Liver (tissue), 9 donors: ENCODE data around the gene RASL11B. TPM values are rescaled to one million over a fixed set of nuclear protein-coding genes. Genes with fewer than 3 reads are reported as not detected.

Source experiments
- DNase-seq: peaks from one replicate; pipeline ENCODE4 v3.0.0-alpha.2; 2017; ENCODE audit warnings: low spot score
- H3K27ac ChIP-seq, 2 donors: one replicate each; pipeline ENCODE4 v1.7.0; 2013; ENCODE audit warnings: inconsistent platforms in 2 of 2, low read length in 2 of 2, control low read depth in 1 of 2, low read depth in 1 of 2, mild to moderate bottlenecking in 1 of 2
- H3K27me3 ChIP-seq, 4 donors: one replicate each; pipeline versions ENCODE4 v1.6.1 to v1.7.0; 2013; ENCODE audit warnings: low read length in 3 of 4, inconsistent platforms in 1 of 4, mild to moderate bottlenecking in 1 of 4, moderate library complexity in 1 of 4; ENCODE audit not compliant: control insufficient read depth in 4 of 4, insufficient read depth in 4 of 4
- H3K36me3 ChIP-seq, 4 donors: one replicate each; pipeline versions ENCODE4 v1.6.1 to v1.7.0; 2013; ENCODE audit warnings: low read length in 3 of 4, mild to moderate bottlenecking in 3 of 4, low read depth in 1 of 4, moderate library complexity in 1 of 4; ENCODE audit not compliant: control insufficient read depth in 4 of 4, insufficient read depth in 3 of 4
- H3K4me1 ChIP-seq, 4 donors: one replicate each; pipeline versions ENCODE4 v1.6.1 to v1.7.0; 2013; ENCODE audit warnings: low read length in 3 of 4, mild to moderate bottlenecking in 3 of 4, moderate library complexity in 1 of 4; ENCODE audit not compliant: control insufficient read depth in 4 of 4, insufficient read depth in 4 of 4
- H3K4me3 ChIP-seq, 3 donors: one replicate each; pipeline versions ENCODE4 v1.6.1 to v1.7.0; 2013; ENCODE audit warnings: low read length in 3 of 3, control low read depth in 1 of 3, low read depth in 1 of 3, mild to moderate bottlenecking in 1 of 3
- H3K9ac ChIP-seq, 2 donors: one replicate each; pipeline ENCODE4 v1.7.0; 2013; ENCODE audit warnings: low read length in 2 of 2, mild to moderate bottlenecking in 2 of 2, moderate library complexity in 2 of 2, control low read depth in 1 of 2, low read depth in 1 of 2
- H3K9me3 ChIP-seq, 4 donors: one replicate each; pipeline versions ENCODE4 v1.6.1 to v1.7.0; 2013; ENCODE audit warnings: low read length in 3 of 4; ENCODE audit not compliant: control insufficient read depth in 4 of 4
- FOXA1 ChIP-seq: IDR thresholded peaks from 2 replicates; pipeline ENCODE4 v1.6.1; 2016; ENCODE audit warnings: antibody characterized with exemption
- FOXA2 ChIP-seq: IDR thresholded peaks from 2 replicates; pipeline ENCODE4 v1.6.1; 2016; ENCODE audit warnings: antibody characterized with exemption
- HNF4A ChIP-seq, 2 donors: conservative IDR thresholded peaks; 2 replicates each; pipeline ENCODE4 v1.6.1; 2016; ENCODE audit warnings: antibody characterized with exemption in 2 of 2, mild to moderate bottlenecking in 2 of 2
- MAX ChIP-seq: IDR thresholded peaks from 2 replicates; pipeline ENCODE4 v1.6.1; 2016; ENCODE audit warnings: antibody characterized with exemption
- NR2F2 ChIP-seq: IDR thresholded peaks from 2 replicates; pipeline ENCODE4 v1.6.1; 2016; ENCODE audit warnings: antibody characterized with exemption
- RAD21 ChIP-seq, 2 donors: IDR thresholded peaks; 2 replicates each; pipeline ENCODE4 v1.6.1; 2016; ENCODE audit warnings: antibody characterized with exemption in 2 of 2, mild to moderate bottlenecking in 2 of 2
- REST ChIP-seq: IDR thresholded peaks from 2 replicates; pipeline ENCODE4 v1.6.1; 2016; ENCODE audit warnings: antibody characterized with exemption, mild to moderate bottlenecking
- RXRA ChIP-seq, 2 donors: IDR thresholded peaks; 2 replicates each; pipeline ENCODE4 v1.6.1; 2017 to 2018; ENCODE audit warnings: antibody characterized with exemption in 2 of 2, mild to moderate bottlenecking in 1 of 2
- TAF1 ChIP-seq: conservative IDR thresholded peaks from 2 replicates; pipeline ENCODE4 v1.6.1; 2016; ENCODE audit warnings: antibody characterized with exemption, mild to moderate bottlenecking
- WGBS: extraction: QIAGEN DNeasy Blood & Tissue Kit; methylation state at CpG from one replicate; pipeline ENCODE4 v1.1.7; 2013; 5-methylcytosine and 5-hydroxymethylcytosine counted together
- polyA plus RNA-seq, 2 donors: library from polyadenylated mRNA; stranded (reverse) in 1 of 2; unstranded in 1 of 2; fragments of 200-250 nt in 1 of 2; fragments of >200 nt in 1 of 2; fragmentation: Nextera tagmentation in 1 of 2; extraction: Ambion mirVana in 1 of 2; gene quantifications; one replicate each; pipeline versions ENCODE4 v1.2.1 to v1.2.3, GENCODE V29; 2013 to 2015
- total RNA-seq, 2 donors: library from RNA; depleted of rRNA; stranded (reverse); fragments of >200 nt; gene quantifications; one replicate each; pipeline ENCODE4 v1.2.3, GENCODE V29; 2014
- TF ChIP-seq, protein P1 (sequence below): fragments of 150-350 bp; IDR thresholded peaks from 2 replicates; pipeline ENCODE4 v1.5.1; 2017; ENCODE audit warnings: improper control_type of control experiment, low read depth, low read length; ENCODE audit not compliant: missing input control
- TF ChIP-seq, protein P2 (sequence below): IDR thresholded peaks from 2 replicates; pipeline ENCODE4 v1.6.1; 2016; ENCODE audit warnings: antibody characterized with exemption
- donor health status: healthy.
- donor health status: healthy.
- donor health status: healthy.
- donor health status: healthy.
- donor health status: healthy.

Gene RASL11B
- total and polyA plus RNA-seq, 4 donors = 0.19 to 1.0 (median 0.61) TPM

DNA sequence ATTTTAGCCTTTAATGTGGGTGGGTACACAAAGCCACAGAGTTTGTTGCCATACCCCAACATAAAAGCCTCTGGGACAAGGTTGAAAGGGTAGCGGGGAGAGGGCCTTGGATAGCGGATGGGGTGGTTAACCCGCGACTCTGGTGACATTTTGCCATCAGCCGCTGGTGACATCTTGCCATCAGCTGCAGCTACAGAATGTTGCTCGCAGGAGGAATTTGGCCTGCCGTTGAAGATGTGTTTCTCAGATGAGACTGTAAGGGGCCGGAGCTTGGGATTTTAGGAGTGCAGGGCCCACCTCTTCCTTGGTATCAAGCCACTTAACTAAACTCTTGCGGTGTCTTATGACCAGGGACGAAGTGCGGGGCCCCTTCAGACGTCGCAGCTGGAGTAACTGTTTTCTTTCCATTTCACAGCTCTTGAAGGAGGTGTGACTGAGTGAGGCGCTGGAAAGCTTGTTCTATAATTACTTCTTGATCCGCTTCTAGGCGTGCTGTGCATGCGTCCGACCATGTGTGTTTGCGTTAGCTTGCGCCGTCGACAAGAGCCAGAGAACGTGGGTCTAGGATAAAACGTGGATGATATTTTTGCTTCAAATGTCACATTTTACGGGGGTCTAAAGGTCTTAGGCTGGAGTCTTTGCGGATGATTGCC lies 820 bp upstream of the RASL11B start:
- no peak for DNase-seq
- WGBS = 45% methylated on average over 26 of the region's 26 CpGs
- Histone ChIP-seq H3K4me3 (peak overlapping the region in 2 of 3 donors; percentile 58 to 65), H3K4me1 (peaks cover 0 to 18% (median 9%) of the 10 kb centered on the region in 4 donors), H3K36me3 (no peaks in the 10 kb centered on the region), H3K9ac (no peak overlapping the region), H3K9me3 (peaks cover 0 to 11% (median 6%) of the 10 kb centered on the region in 4 donors), H3K27me3 (peaks cover 0 to 6% (median 0%) of the 10 kb centered on the region in 4 donors), H3K27ac (no peak overlapping the region)
- peak; percentile 9 for TF ChIP-seq MAX
- TF ChIP-seq, protein P1, sequence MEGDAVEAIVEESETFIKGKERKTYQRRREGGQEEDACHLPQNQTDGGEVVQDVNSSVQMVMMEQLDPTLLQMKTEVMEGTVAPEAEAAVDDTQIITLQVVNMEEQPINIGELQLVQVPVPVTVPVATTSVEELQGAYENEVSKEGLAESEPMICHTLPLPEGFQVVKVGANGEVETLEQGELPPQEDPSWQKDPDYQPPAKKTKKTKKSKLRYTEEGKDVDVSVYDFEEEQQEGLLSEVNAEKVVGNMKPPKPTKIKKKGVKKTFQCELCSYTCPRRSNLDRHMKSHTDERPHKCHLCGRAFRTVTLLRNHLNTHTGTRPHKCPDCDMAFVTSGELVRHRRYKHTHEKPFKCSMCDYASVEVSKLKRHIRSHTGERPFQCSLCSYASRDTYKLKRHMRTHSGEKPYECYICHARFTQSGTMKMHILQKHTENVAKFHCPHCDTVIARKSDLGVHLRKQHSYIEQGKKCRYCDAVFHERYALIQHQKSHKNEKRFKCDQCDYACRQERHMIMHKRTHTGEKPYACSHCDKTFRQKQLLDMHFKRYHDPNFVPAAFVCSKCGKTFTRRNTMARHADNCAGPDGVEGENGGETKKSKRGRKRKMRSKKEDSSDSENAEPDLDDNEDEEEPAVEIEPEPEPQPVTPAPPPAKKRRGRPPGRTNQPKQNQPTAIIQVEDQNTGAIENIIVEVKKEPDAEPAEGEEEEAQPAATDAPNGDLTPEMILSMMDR = no peak

- Histone ChIP-seq H3K9ac (no peak overlapping the region), H3K36me3 (no peaks in the 10 kb centered on the region), H3K27ac (no peak overlapping the region), H3K27me3 (peaks cover 0 to 6% (median 0%) of the 10 kb centered on the region in 4 donors), H3K4me1 (peaks cover 0 to 18% (median 9%) of the 10 kb centered on the region in 4 donors), H3K4me3 (peak overlapping the region in 2 of 3 donors; percentile 51 to 58), H3K9me3 (peaks cover 0 to 7% (median 4%) of the 10 kb centered on the region in 4 donors)
- no peak for DNase-seq
- 20% methylated on average over 23 of the region's 23 CpGs for WGBS
- TF ChIP-seq REST = no peak
- no peak for TF ChIP-seq TAF1
- TF ChIP-seq FOXA1 = no peak
- TF ChIP-seq NR2F2 = no peak
- TF ChIP-seq, protein P2, sequence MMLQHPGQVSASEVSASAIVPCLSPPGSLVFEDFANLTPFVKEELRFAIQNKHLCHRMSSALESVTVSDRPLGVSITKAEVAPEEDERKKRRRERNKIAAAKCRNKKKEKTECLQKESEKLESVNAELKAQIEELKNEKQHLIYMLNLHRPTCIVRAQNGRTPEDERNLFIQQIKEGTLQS = no peak
- TF ChIP-seq RAD21 (IDR thresholded peaks at IDR 0.05) = no peak
- no peak for TF ChIP-seq RXRA (IDR thresholded peaks at IDR 0.05)
- no peak for TF ChIP-seq HNF4A (conservative IDR thresholded peaks at IDR 0.05)
- no peak for TF ChIP-seq FOXA2
- no peak for TF ChIP-seq MAX
These were observed 583 bp downstream of the RASL11B start for GRCh38 chr4:52862639-52863161.
